D721Med (cell line): ENCODE results near the gene NEK8.

Experiments used
- DNase-seq: peaks from one replicate; pipeline ENCODE4 v3.0.0; 2011; ENCODE audit warnings: low spot score; ENCODE audit not compliant: insufficient read length
- FAIRE-seq: peaks from 2 replicates; lab custom pipeline; 2011; peaks lifted over from hg19 to GRCh38; lab: Jason Lieb, UNC
- CTCF ChIP-seq: IDR thresholded peaks from 2 replicates; pipeline ENCODE4 v1.5.1; 2012; ENCODE audit warnings: mild to moderate bottlenecking, control low read depth; ENCODE audit not compliant: insufficient read depth; ENCODE audit errors: missing control alignments

The NEK8 gene

GRCh38 chr17:28737770-28738679, 9.4 kb downstream of the NEK8 start:
- TF ChIP-seq CTCF, result no peak
- DNase-seq, result no peak
- no peak for FAIRE-seq

GRCh38 chr17:28738680-28739384, 10.2 kb downstream of the NEK8 start:
- no peak for DNase-seq
- TF ChIP-seq CTCF, result no peak
- no peak for FAIRE-seq

DNA sequence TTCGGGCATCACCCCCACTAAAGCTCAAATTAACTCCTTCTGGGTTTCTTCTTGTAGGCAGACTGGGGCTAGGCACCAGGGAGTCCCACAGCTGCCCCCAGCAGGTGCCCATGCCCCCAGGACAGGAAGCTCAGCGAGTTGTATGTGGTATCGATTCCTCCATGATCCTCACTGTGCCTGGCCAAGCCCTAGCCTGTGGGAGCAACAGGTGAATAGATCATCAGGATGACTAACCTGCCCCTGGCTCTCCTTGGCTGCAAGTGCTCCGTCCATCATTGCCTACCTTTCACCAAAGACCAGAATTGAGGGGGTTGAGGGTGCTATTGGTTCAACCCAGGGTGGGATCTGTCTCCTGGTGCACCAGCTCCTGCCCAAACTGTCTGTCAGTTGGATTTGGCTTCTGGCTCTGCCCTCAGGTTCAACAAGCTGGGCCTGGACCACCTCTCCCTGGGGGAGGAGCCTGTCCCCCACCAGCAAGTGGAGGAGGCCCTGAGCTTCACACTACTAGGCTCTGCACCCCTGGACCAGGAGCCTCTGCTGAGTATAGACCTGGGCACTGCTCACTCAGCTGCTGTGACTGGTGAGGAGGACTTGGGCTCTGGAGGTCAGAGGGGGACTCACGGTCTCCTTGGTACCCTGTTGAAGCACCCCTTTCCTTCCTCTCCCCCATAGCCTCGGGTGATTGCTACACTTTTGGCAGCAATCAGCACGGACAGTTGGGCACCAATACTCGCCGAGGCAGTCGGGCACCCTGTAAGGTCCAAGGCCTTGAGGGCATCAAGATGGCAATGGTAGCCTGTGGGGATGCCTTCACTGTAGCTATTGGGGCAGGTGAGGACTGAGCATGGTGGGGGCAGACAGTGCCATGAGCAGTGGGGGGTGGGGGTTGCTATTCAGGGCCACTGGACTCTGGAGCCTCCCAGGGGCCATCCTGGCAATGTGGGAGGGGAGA, 12.1 kb downstream of the NEK8 start:
- FAIRE-seq, result no peak

DNA sequence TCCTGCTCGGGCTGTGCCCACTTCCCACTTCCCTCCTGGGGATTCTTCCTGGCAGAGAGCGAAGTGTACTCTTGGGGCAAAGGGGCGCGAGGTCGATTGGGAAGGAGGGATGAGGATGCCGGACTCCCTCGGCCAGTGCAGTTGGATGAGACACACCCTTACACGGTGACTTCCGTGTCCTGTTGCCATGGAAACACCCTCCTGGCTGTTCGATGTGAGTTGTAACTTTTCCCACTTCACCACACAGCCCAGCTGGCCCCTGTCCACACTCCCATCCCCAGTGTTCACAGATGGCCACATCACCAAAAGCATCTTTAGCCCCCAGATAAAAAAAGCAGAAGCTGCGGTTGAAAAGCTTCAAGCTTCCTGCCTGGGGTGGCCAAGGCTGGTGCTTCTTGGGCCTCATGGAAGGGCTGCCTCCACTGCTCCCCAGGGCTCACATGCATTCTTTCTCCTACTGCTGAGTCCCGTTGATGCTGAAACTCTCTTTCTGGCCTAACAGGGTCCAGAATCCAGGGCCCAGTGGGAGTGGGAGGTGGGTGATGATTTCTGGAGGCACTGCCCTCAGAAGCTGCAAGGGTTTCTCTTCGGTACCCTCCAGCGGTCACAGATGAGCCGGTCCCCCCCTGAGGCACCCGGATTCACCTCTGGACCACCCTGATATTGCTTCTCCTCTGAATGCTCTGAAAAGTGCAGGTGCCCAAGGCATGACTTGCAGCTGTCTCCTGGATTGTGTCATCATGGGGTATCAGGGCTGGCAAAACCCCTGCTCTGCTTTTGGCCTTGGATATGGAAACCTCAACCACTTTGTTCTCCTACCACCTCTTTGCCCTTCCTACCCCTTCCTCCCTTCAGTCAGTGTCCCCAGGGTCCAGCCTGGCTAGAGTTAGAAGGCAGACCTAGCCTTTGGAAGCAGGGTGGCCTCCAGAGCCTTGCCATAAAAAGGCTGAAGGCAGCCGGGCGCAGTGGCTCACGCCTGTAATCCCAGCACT, 13.1 kb downstream of the NEK8 start:
- FAIRE-seq (no peak), DNase-seq (no peak)

More for the DNA sequence above, 12.1 kb downstream of the NEK8 start:
- no peak for TF ChIP-seq CTCF
- no peak for DNase-seq

GRCh38 chr17:28743243-28744103, 14.9 kb downstream of the NEK8 start, which contains the start of gene TRAF4:
Gene TRAF4 (plus strand): TSS chr17:28744011. CDS start chr17:28744113, 102 bp downstream.
- peak; percentile 73 for DNase-seq
- TF ChIP-seq CTCF, result peak; percentile 12
- no peak for FAIRE-seq

More for the DNA sequence above, 13.1 kb downstream of the NEK8 start:
- no peak for TF ChIP-seq CTCF
